Measurements from ENCODE around the gene TMEM26.

Gene TMEM26

GRCh38 chr10:61455656-61456055, 2.5 kb upstream of the TMEM26 start (continued):
- TF ChIP-seq CSRNP3 (CRISPR knock-in tag; IDR thresholded peaks at IDR 0.05): no peak
- no peak for TF ChIP-seq ZNF70 (CRISPR knock-in tag; IDR thresholded peaks at IDR 0.05)
- no peak for TF ChIP-seq BACH2 (CRISPR knock-in tag; IDR thresholded peaks at IDR 0.05; ENCODE audit: borderline replicate concordance)

GRCh38 chr10:61454541-61454940, 1.4 kb upstream of the TMEM26 start:
- ATAC-seq: no peak
- TF ChIP-seq TCF4 (CRISPR knock-in tag; IDR thresholded peaks at IDR 0.05; ENCODE audit: borderline replicate concordance) (no peak), ESRRG (CRISPR knock-in tag; IDR thresholded peaks at IDR 0.05) (no peak), GLIS3 (CRISPR knock-in tag; IDR thresholded peaks at IDR 0.05) (no peak), CREB5 (CRISPR knock-in tag; IDR thresholded peaks at IDR 0.05; ENCODE audit: low read depth) (no peak), POU6F1 (CRISPR knock-in tag; IDR thresholded peaks at IDR 0.05; ENCODE audit: borderline replicate concordance, low read depth) (no peak), TSHZ2 (CRISPR knock-in tag; IDR thresholded peaks at IDR 0.05) (no peak), TOX (CRISPR knock-in tag; IDR thresholded peaks at IDR 0.05; ENCODE audit: borderline replicate concordance) (no peak), BACH2 (CRISPR knock-in tag; IDR thresholded peaks at IDR 0.05; ENCODE audit: borderline replicate concordance) (no peak), ZNF8 (CRISPR knock-in tag; IDR thresholded peaks at IDR 0.05) (no peak)

GRCh38 chr10:61452151-61452651, 980 bp downstream of the TMEM26 start:
- TF ChIP-seq ZFP30 (CRISPR knock-in tag; IDR thresholded peaks at IDR 0.05) (no peak), PATZ1 (CRISPR knock-in tag; IDR thresholded peaks at IDR 0.05; ENCODE audit: borderline replicate concordance) (no peak), ZNF565 (CRISPR knock-in tag; conservative IDR thresholded peaks at IDR 0.05; ENCODE audit: low read depth) (no peak), ESRRG (CRISPR knock-in tag; IDR thresholded peaks at IDR 0.05) (no peak), ZFP3 (CRISPR knock-in tag; IDR thresholded peaks at IDR 0.05) (no peak), CSRNP3 (CRISPR knock-in tag; IDR thresholded peaks at IDR 0.05) (no peak)
- peak; percentile 35; the same call in 2 of the 3 replicates for ATAC-seq

GRCh38 chr10:61451357-61451756, 1.8 kb downstream of the TMEM26 start:
- ATAC-seq: no peak
- TF ChIP-seq POU6F1 (CRISPR knock-in tag; IDR thresholded peaks at IDR 0.05; ENCODE audit: borderline replicate concordance, low read depth): no peak
- TF ChIP-seq TSHZ2 (CRISPR knock-in tag; IDR thresholded peaks at IDR 0.05): no peak
- TF ChIP-seq CSRNP3 (CRISPR knock-in tag; IDR thresholded peaks at IDR 0.05): no peak
- TF ChIP-seq OSR1 (CRISPR knock-in tag; IDR thresholded peaks at IDR 0.05): no peak
- no peak for TF ChIP-seq ZFP3 (CRISPR knock-in tag; IDR thresholded peaks at IDR 0.05)
- TF ChIP-seq GLIS3 (CRISPR knock-in tag; IDR thresholded peaks at IDR 0.05): no peak
- TF ChIP-seq ZC3H10 (CRISPR knock-in tag; IDR thresholded peaks at IDR 0.05): no peak
- no peak for TF ChIP-seq ISL1 (CRISPR knock-in tag; IDR thresholded peaks at IDR 0.05)
